Measurements from ENCODE around the gene SCPEP1.
A peak's percentile ranks its signal among the peaks of the same experiment; 100 is the strongest.

Gene SCPEP1, protein sequence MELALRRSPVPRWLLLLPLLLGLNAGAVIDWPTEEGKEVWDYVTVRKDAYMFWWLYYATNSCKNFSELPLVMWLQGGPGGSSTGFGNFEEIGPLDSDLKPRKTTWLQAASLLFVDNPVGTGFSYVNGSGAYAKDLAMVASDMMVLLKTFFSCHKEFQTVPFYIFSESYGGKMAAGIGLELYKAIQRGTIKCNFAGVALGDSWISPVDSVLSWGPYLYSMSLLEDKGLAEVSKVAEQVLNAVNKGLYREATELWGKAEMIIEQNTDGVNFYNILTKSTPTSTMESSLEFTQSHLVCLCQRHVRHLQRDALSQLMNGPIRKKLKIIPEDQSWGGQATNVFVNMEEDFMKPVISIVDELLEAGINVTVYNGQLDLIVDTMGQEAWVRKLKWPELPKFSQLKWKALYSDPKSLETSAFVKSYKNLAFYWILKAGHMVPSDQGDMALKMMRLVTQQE

DNA sequence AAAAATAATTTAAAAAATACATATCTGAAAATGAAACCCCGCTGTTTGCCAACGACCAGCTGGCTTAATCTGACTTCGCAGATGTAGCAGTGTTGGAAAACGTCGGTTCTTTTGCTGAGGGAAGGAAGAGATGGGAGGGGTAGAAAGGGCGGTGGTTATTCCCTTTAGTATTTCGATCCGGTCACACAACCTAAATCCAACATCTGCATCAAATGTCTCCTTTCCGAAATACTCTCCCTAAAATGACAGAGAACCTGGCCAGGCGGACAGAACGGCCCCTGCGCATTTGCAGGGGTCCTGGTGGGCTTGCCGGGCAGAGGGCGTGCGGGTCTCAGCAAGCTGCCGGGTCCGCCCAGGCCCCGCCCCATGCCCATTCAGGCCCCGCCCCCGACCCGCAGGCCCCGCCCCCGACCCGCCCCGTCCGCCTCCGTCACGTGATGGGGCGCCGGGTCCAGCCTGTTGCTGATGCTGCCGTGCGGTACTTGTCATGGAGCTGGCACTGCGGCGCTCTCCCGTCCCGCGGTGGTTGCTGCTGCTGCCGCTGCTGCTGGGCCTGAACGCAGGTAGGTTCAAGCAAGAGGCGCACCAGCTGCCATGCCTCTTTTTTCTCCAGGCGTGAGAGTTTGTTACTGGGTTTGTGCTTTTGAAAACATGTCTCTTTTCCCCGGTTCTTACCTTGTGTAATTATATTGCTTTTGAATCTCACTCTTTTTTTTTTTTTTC lies at the start of gene SCPEP1:
TSS of gene SCPEP1 (plus strand) at position 459 of the 723 bp plus-strand sequence. CDS start at position 488, 29 bp downstream.
- peak; percentile 87 for DNase-seq (ENCODE audit: low read depth)
- peak within 1 kb of the TSS; percentile 66 for H3K4me3 ChIP-seq (ENCODE audit: low read depth, low read length)
- TF ChIP-seq, protein P1, sequence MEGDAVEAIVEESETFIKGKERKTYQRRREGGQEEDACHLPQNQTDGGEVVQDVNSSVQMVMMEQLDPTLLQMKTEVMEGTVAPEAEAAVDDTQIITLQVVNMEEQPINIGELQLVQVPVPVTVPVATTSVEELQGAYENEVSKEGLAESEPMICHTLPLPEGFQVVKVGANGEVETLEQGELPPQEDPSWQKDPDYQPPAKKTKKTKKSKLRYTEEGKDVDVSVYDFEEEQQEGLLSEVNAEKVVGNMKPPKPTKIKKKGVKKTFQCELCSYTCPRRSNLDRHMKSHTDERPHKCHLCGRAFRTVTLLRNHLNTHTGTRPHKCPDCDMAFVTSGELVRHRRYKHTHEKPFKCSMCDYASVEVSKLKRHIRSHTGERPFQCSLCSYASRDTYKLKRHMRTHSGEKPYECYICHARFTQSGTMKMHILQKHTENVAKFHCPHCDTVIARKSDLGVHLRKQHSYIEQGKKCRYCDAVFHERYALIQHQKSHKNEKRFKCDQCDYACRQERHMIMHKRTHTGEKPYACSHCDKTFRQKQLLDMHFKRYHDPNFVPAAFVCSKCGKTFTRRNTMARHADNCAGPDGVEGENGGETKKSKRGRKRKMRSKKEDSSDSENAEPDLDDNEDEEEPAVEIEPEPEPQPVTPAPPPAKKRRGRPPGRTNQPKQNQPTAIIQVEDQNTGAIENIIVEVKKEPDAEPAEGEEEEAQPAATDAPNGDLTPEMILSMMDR (IDR thresholded peaks at IDR 0.05; ENCODE audit: insufficient read depth, low read depth, low read length, missing control alignments): no peak

DNA sequence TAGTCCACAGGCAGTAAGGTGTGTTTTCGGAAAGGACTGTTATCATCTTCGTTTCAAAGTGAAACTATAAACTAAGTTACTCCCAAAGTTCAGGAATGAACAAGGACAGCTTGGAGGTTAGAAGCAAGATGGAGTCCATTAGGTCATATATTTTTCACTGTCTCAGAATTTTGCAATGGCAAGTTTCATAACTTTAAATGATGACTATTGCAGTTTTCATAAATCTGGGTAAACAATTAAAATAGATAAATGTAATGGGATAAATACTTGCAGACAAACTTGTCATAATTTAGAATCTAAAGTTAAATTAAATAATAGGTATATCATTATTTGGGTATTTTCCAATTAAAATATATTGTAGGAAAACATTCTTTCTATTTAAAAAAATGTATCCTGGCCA lies 49.3 kb upstream of the SCPEP1 start:
- no peak for DNase-seq (ENCODE audit: low read depth)
- H3K4me3 ChIP-seq (ENCODE audit: low read depth, low read length): no peak overlapping the region
- TF ChIP-seq, protein P1 (IDR thresholded peaks at IDR 0.05; ENCODE audit: insufficient read depth, low read depth, low read length, missing control alignments): no peak

DNA sequence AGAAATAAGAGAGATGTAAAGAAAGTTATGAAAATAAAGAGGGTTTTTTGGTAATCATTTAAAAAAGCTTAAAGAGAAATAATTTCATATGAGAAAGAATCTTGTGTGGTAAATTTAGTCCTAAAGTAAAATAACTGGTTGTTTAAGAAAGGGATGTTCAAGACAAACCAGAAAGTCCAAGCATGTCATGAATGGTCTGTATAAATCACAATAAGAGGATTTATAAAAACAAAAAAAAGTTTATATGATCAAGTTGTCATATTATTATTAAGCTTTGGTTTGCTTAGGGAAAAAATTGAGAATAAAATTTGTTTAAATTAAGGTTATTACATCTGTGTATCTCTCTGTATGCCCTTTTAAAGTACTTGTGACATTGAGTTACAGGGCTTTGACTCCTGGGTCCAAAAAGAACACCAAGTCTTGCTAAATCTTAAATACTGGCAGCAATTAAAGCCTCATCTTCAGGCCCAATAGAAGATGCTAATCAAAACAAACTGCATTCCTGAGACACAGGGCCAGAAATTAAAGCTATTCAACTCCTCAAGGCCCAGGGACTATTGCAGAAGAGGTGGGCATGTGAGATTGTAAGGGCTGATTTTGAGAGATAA lies 48.5 kb upstream of the SCPEP1 start:
- no peak for DNase-seq (ENCODE audit: low read depth)
- H3K4me3 ChIP-seq (ENCODE audit: low read depth, low read length): no peak overlapping the region
- TF ChIP-seq, protein P1 (IDR thresholded peaks at IDR 0.05; ENCODE audit: insufficient read depth, low read depth, low read length, missing control alignments): no peak

DNA sequence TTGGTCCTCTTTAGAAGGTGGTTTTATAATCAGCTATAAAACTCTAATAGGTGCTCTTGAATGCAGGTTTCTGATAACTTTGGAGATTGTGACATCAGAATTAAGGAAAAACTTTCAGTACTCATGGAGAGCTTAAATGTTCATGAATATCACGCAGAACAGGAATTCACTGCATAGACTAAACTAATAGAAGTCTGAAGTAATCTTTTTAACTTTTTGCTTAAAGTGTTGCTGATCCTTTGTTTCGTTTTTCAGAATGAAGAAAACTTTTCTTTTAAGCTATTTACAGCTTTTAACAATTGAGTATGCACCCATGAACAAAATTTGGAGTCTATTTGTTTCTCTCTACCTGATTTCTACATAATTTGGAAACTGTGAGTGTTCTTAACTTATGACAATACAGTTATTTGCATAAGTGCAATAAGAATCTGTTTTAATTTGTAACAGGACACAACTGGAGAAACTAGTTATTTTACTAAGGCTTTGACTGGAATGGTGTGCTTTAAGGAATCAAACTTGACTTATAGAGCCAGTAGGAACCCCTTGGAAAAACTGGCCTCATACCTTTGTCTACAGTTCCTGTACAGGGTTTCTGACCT lies 47.1 kb upstream of the SCPEP1 start:
- no peak overlapping the region for H3K4me3 ChIP-seq (ENCODE audit: low read depth, low read length)
- TF ChIP-seq, protein P1 (IDR thresholded peaks at IDR 0.05; ENCODE audit: insufficient read depth, low read depth, low read length, missing control alignments): no peak
- no peak for DNase-seq (ENCODE audit: low read depth)

DNA sequence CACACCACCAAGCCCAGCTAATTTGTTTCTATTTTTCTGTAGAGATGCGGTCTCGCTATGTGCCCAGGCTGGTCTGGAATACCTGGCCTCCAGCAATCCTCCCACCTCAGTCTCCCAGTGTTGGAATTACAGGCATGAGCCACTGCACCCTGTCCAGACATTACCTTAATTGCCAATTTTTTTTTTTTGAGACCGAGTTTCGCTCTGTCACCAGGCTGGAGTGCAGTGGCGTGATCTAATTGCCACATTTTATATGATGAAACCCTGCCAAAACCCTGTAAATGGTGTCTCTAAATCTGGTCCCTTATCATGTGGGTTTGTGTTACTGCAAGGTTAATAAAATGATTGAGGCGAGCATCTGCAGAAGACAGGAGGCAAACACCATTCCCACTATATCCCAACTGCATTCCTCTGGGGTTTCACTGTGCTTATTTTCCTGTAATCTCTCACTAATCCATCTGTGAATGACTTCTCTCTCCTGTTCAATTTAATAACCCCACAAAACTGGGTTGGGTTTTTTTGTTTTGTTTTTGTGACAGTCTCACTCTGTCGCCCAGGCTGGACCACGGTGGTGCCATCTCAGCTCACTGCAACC lies 44.7 kb upstream of the SCPEP1 start:
- no peak for DNase-seq (ENCODE audit: low read depth)
- TF ChIP-seq, protein P1 (IDR thresholded peaks at IDR 0.05; ENCODE audit: insufficient read depth, low read depth, low read length, missing control alignments): no peak
- no peak overlapping the region for H3K4me3 ChIP-seq (ENCODE audit: low read depth, low read length)

DNA sequence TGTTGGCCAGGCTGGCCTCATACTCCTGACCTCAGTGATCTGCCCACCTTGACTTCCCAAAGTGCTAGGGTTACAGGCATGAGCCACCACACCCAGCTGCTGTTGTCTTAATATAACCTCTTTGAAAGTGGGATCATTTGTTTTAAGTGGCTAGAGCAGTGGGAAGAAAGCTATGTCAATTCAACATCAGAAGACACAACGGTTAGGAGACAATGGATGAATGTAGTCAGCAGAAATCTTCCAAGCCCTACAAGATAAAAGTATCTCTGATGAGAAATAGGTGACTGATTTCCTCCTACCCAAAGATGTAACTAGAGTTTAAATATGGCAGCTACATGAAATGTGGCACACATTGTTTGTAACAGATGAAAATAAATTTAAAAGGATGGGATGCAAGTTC lies 44.1 kb upstream of the SCPEP1 start:
- DNase-seq (ENCODE audit: low read depth): no peak
- TF ChIP-seq, protein P1 (IDR thresholded peaks at IDR 0.05; ENCODE audit: insufficient read depth, low read depth, low read length, missing control alignments): no peak
- H3K4me3 ChIP-seq (ENCODE audit: low read depth, low read length): no peak overlapping the region
